ENCODE data around the gene CCDC33.

CCDC33 gene

DNA sequence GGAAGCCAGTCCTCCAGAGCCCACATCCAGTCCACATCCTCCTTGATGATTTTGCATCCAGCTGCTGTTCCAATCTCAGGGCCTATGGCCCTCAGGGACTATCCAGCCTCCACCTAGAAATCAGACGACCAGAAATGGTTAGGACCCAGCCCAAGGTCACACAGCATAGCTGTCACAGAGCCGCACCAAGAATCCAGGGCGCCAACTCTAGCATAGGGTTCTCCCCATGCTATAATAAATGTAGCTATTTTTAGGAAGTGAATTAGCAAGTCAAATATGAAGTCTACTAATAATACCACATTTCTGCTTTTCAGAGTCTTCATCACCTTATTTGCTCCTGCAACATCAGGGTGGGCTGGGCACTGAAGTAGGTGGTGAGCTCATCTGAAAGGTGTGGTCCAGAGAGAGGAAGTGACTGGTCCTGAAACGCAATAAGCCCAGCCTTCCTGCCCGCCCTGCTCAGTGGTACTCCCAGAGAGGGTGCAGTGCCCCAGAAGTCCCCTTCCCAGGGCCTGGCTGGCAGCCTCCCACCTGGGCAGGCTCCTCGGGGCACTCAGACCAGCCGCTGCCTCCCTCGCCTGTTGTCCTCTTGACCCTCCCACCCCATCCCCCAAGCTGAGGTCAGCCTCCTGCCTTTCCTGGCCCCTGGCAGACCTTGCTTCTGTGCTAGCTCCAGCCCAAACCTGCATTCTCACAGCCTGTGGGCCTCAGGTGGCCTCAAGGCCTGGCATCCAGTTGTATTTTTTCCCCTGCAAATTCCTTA is 148.9 kb downstream of the CCDC33 start:
- no peak for DNase-seq

DNA sequence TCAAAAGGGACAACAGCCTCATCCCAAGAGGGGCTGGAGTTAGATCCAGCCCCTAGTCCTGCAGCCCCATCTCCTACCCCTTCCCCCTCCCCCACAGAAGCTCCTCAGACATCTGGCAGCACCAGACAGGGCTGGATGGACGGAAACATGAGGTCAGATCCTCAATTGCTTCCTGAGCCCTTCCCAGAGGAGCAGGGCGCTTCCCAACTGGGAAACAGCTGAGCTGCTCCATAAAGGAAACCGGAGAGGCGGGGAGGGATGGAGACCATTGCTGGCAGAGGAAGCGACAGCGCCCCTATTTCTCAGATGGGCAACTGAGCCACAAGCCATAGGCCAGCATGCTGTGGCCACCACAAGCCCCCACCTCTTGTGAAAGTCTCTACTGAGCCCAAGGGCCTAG is 149.6 kb downstream of the CCDC33 start:
- no peak for DNase-seq

Data from activated CD4-positive, alpha-beta T cell treated with anti-CD3 and anti-CD28 coated beads, Interleukin-2, amount 50 U/mL, for 4 hours (primary cell).